Mucosa of stomach (tissue), 1 donor: Measurements from ENCODE around the gene CEP89.
"Not testable (repeated sequence)": the region's sequence is repeated elsewhere in the genome, so short reads cannot be mapped to it uniquely, and the experiment has no call there.

ENCODE experiments used
- H3K27me3 ChIP-seq: one replicate; pipeline ENCODE4 v1.7.0; 2013; ENCODE audit warnings: mild to moderate bottlenecking, low read length; ENCODE audit not compliant: control insufficient read depth, insufficient read depth
- H3K36me3 ChIP-seq: one replicate; pipeline ENCODE4 v1.7.0; 2013; ENCODE audit warnings: low read length; ENCODE audit not compliant: control insufficient read depth, insufficient read depth
- H3K4me1 ChIP-seq: one replicate; pipeline ENCODE4 v1.7.0; 2013; ENCODE audit warnings: mild to moderate bottlenecking, low read length; ENCODE audit not compliant: control insufficient read depth, insufficient read depth
- H3K4me3 ChIP-seq: one replicate; pipeline ENCODE4 v1.7.0; 2013; ENCODE audit warnings: low read length
- H3K9ac ChIP-seq: one replicate; pipeline ENCODE4 v1.7.0; 2013; ENCODE audit warnings: mild to moderate bottlenecking, low read length, moderate library complexity
- H3K9me3 ChIP-seq: one replicate; pipeline ENCODE4 v1.7.0; 2013; ENCODE audit warnings: mild to moderate bottlenecking, low read length, moderate library complexity; ENCODE audit not compliant: control insufficient read depth
- donor health status: Pancreatic carcinoma.

The CEP89 gene

GRCh38 chr19:32843716-32844245 is 128.0 kb downstream of the CEP89 start:
- Histone ChIP-seq H3K27me3 (no peaks in the 10 kb centered on the region), H3K9ac (no peak overlapping the region), H3K9me3 (no peaks in the 10 kb centered on the region), H3K4me1 (no peaks in the 10 kb centered on the region), H3K36me3 (no peaks in the 10 kb centered on the region), H3K4me3 (no peak overlapping the region)

GRCh38 chr19:32842061-32842460 is 129.7 kb downstream of the CEP89 start:
- Histone ChIP-seq H3K4me3 (no peak overlapping the region), H3K36me3 (no peaks in the 10 kb centered on the region), H3K9me3 (no peaks in the 10 kb centered on the region), H3K4me1 (no peaks in the 10 kb centered on the region), H3K27me3 (no peaks in the 10 kb centered on the region), H3K9ac (no peak overlapping the region)

DNA sequence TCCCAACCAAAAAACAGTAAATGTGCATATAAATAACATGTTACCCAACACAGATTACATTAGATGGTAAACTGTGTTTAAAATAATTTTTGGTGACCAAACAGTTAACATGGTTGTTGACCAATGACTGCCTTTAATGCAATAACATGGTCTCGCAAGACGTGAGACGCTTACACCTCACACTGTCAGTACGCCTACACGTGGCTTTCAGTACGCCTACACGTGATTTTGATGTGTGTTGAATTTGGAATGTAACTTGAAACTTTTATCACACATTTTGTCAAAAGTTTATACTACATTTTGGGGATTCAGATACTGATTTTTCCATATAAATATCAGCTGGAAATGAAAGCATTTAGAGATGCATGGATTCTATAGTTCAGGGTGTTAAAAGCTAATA is 134.2 kb downstream of the CEP89 start:
- Histone ChIP-seq H3K9me3 (no peaks in the 10 kb centered on the region), H3K27me3 (no peaks in the 10 kb centered on the region), H3K4me1 (no peaks in the 10 kb centered on the region), H3K4me3 (no peak overlapping the region), H3K9ac (no peak overlapping the region), H3K36me3 (no peaks in the 10 kb centered on the region)

GRCh38 chr19:32833388-32833787 is 138.4 kb downstream of the CEP89 start:
- H3K27me3 ChIP-seq, H3K4me1 ChIP-seq, H3K9me3 ChIP-seq, H3K9ac ChIP-seq, H3K4me3 ChIP-seq, H3K36me3 ChIP-seq: not testable (repeated sequence)

DNA sequence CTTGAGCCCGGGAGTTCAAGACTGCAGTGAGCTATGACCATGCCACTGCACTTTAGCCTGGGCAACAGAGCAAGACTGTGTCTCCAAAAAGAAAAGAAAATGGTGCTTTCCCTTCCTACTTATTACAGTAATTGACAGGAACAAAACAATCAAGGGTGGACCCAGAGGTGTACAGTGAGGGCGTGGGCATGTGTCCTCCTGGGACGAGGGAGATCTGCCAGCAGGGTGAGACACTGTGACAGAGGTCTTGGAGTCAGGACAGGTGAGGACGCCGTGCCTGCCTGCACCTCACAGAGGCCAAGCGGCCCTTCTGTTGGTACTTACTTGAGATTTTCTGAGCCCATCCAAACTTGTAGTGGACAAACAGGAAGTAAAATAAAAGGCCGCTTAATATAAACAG is 138.9 kb downstream of the CEP89 start:
- not testable (repeated sequence) for H3K4me3 ChIP-seq, H3K4me1 ChIP-seq

DNA sequence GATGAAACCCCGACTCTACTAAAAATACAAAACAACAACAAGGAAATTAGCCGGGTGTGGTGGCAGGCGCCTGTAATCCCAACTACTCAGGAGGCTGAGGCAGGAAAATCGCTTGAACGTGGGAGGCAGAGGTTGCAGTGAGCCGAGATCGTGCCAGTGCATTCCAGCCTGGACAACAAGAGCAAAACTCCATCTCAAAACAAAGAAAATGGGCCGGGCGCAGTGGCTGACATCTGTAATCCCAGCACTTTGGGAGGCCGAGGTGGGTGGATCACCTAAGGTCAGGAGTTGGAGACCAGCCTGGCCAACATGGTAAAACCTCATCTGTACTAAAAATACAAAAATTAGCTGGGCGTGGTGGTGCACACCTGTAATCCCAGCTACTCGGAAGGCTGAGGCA is 139.7 kb downstream of the CEP89 start:
- not testable (repeated sequence) for H3K9ac ChIP-seq, H3K27me3 ChIP-seq, H3K9me3 ChIP-seq, H3K4me3 ChIP-seq, H3K36me3 ChIP-seq, H3K4me1 ChIP-seq

More for the DNA sequence above, 138.9 kb downstream of the CEP89 start:
- not testable (repeated sequence) for H3K27me3 ChIP-seq, H3K9me3 ChIP-seq, H3K36me3 ChIP-seq, H3K9ac ChIP-seq

DNA sequence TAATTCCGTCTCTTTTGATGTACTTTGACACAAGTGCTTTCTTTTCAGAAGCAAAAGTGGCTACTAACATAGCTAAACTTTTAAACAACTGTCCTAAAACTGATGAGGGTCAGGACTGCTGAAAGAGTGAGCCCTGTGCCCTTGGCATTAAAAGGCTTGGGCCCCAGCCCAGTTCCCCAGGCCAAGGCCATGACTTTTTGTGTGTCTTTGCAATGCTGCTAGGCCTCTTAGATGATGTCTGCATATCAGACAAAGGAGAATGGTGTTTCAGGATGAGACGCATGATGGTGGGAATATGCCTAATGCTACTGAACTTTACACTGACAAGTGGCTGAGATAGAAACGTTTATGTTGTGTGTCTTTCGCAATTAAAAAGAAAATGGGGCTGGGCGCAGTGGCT is 140.1 kb downstream of the CEP89 start:
- Histone ChIP-seq H3K9ac (no peak overlapping the region), H3K36me3 (no peaks in the 10 kb centered on the region), H3K27me3 (no peaks in the 10 kb centered on the region), H3K9me3 (no peaks in the 10 kb centered on the region), H3K4me1 (no peaks in the 10 kb centered on the region), H3K4me3 (no peak overlapping the region)

- no peaks in the 10 kb centered on the region for H3K27me3 ChIP-seq
- H3K4me3 ChIP-seq: no peak overlapping the region
- H3K4me1 ChIP-seq: no peaks in the 10 kb centered on the region
- H3K9me3 ChIP-seq: no peaks in the 10 kb centered on the region
- H3K9ac ChIP-seq: no peak overlapping the region
- no peaks in the 10 kb centered on the region for H3K36me3 ChIP-seq
Observed at GRCh38 chr19:32830231-32831014, 141.3 kb downstream of the CEP89 start.

DNA sequence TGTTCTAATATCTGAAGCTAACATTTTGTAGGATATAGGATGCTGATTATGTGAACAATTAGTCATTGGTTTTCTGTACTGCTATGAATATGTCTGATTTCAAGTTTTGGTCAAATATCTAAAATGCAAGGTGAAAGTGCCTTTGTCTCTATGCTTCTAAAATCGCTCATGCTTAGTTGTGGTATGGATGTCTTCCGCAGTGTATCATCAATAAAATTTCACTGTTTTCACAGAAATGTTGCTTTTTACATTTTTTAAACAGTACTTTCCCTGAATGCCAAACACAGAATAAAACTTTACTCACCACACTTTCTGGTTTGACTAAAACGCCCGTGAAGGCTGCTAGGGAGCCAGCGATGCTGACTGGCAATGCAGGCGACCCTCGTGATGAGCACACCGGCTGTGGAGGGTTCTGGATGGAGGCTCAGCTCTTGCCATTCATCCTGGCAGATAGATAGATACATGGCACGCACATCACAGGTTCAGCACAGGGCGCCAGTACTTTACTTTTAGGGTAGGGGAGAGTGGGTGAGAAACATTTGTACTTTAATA is 142.3 kb downstream of the CEP89 start:
- no peaks in the 10 kb centered on the region for H3K36me3 ChIP-seq
- no peak overlapping the region for H3K9ac ChIP-seq
- no peaks in the 10 kb centered on the region for H3K9me3 ChIP-seq
- H3K27me3 ChIP-seq: peaks cover 4% of the 10 kb centered on the region
- no peaks in the 10 kb centered on the region for H3K4me1 ChIP-seq
- H3K4me3 ChIP-seq: no peak overlapping the region

DNA sequence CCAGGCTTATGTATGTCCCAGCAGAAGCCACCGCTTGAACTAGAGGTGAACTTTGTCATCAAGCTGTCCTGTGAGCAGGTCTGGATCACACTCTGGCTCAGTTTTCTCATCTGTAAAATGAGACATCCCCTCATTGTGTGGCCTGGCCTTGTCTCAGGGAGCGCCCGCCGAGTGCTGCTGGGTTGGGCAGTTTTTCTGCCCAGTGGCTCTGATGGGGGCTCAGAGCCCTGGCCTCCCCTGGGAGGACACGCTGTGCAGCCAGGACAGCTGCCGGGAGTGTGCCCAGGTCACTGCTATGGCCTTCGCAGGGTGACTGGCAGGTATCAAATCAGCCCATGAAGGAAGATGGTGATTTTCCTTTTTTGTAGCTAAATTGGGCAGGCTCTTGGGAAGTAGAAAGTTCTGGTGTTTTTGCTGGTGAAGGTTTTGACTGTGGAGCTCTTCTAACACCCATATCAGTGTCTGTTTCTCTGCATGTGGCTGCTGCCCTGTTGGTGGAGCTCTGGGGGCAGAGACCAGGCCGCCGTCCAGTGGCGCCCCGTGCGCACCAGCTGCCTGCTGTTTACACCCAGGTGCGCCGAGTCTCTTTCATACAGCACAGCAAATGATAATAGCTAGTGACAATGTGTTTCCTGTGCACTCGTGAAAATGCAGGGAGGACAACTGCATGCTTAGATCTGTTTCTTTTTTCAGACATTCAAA is 143.0 kb downstream of the CEP89 start:
- Histone ChIP-seq H3K36me3 (no peaks in the 10 kb centered on the region), H3K27me3 (peaks cover 10% of the 10 kb centered on the region)

GRCh38 chr19:32828139-32828538 is 143.6 kb downstream of the CEP89 start:
- Histone ChIP-seq H3K4me3 (no peak overlapping the region), H3K9me3 (no peaks in the 10 kb centered on the region), H3K9ac (no peak overlapping the region), H3K4me1 (no peaks in the 10 kb centered on the region), H3K36me3 (no peaks in the 10 kb centered on the region), H3K27me3 (peaks cover 12% of the 10 kb centered on the region)

More for the DNA sequence above, 143.0 kb downstream of the CEP89 start:
- no peak overlapping the region for H3K9ac ChIP-seq
- no peaks in the 10 kb centered on the region for H3K9me3 ChIP-seq
- no peaks in the 10 kb centered on the region for H3K4me1 ChIP-seq
- H3K4me3 ChIP-seq: no peak overlapping the region
